PC-9 (cell line): ENCODE data around the gene CLEC4C. TPM values are rescaled to one million over a fixed set of nuclear protein-coding genes. Genes with fewer than 3 reads are reported as not detected.

Source experiments
- BruUV-seq: library from RNA; stranded (reverse); fragments of 400-500 nt; replicated peaks from 2 replicates; lab custom pipeline; 2021; lab: Mats Ljungman, UMichigan
- CTCF ChIA-PET: fragments of 300-600 bp; sonication (Branson Sonifier 250); formaldehyde crosslinking; loops from one replicate; lab custom pipeline; 2022; ENCODE audit warnings: antibody characterized with exemption; lab: Charles Lee
- POLR2A ChIA-PET: fragments of 300-600 bp; sonication (Branson Sonifier 250); formaldehyde crosslinking; loops from one replicate; lab custom pipeline; 2022; ENCODE audit warnings: antibody characterized with exemption; ENCODE audit not compliant: unreplicated experiment; lab: Charles Lee
- DNase-seq, 2 experiments: peaks; one replicate each; pipeline versions ENCODE4 v3.0.0 to v3.0.0-alpha.2; 2015 to 2022; ENCODE audit warnings: mixed read lengths in 1 of 2
- H2AFZ ChIP-seq: fragments of 200-600 bp; sonication (generic); 2 replicates; pipeline ENCODE4 v1.8.1; 2017; ENCODE audit warnings: antibody characterized with exemption
- H3F3A ChIP-seq: fragments of 200-600 bp; sonication (generic); 2 replicates; pipeline ENCODE4 v1.8.1; 2017; ENCODE audit warnings: antibody characterized with exemption, mild to moderate bottlenecking, low read depth; ENCODE audit not compliant: insufficient read depth
- H3K27ac ChIP-seq: fragments of 200-600 bp; sonication (generic); 2 replicates; pipeline ENCODE4 v1.6.1; 2016; ENCODE audit warnings: mixed run types
- H3K27me3 ChIP-seq: fragments of 200-600 bp; sonication (generic); 2 replicates; pipeline ENCODE4 v1.6.1; 2016; ENCODE audit warnings: low read depth, mixed run types; ENCODE audit not compliant: insufficient read depth
- H3K36me3 ChIP-seq: fragments of 200-600 bp; sonication (generic); 2 replicates; pipeline ENCODE4 v1.6.1; 2016; ENCODE audit warnings: low read depth, mixed run types
- H3K4me1 ChIP-seq: fragments of 200-600 bp; sonication (generic); replicated peaks from 2 replicates; pipeline ENCODE4 v1.6.1; 2016; ENCODE audit warnings: mixed run types; ENCODE audit not compliant: insufficient read depth
- H3K4me2 ChIP-seq: fragments of 200-600 bp; sonication (generic); 2 replicates; pipeline ENCODE4 v1.6.1; 2017; ENCODE audit warnings: mixed run types
- H3K4me3 ChIP-seq: fragments of 200-600 bp; sonication (generic); 2 replicates; pipeline ENCODE4 v1.6.1; 2016; ENCODE audit warnings: mixed run types
- H3K79me2 ChIP-seq: fragments of 200-600 bp; sonication (generic); 2 replicates; pipeline ENCODE4 v1.6.1; 2017; ENCODE audit warnings: low read depth, mixed run types
- H3K9me2 ChIP-seq: fragments of 200-600 bp; sonication (generic); 2 replicates; pipeline ENCODE4 v1.8.1; 2017; ENCODE audit warnings: mild to moderate bottlenecking; ENCODE audit not compliant: insufficient read depth
- H3K9me3 ChIP-seq: fragments of 200-600 bp; sonication (generic); 2 replicates; pipeline ENCODE4 v1.8.1; 2016; ENCODE audit warnings: low read depth; ENCODE audit not compliant: insufficient read depth
- H4K20me1 ChIP-seq: fragments of 200-600 bp; sonication (generic); 2 replicates; pipeline ENCODE4 v1.8.1; 2017; ENCODE audit not compliant: insufficient read depth
- CTCF ChIP-seq: fragments of 200-600 bp; sonication (generic); conservative IDR thresholded peaks from 2 replicates; pipeline ENCODE4 v1.6.1; 2017; ENCODE audit warnings: mixed run types, antibody characterized with exemption, mild to moderate bottlenecking, moderate library complexity
- EZH2 ChIP-seq: fragments of 200-600 bp; sonication (generic); IDR thresholded peaks from 2 replicates; pipeline ENCODE4 v1.8.0; 2017; ENCODE audit warnings: antibody characterized with exemption, low read depth
- intact Hi-C: fragments of 100-400 bp; cut with micrococcal nuclease; formaldehyde crosslinking; loops from one replicate; pipeline ENCODE4 v1.10.0; 2022; ENCODE audit not compliant: unreplicated experiment
- total RNA-seq: library from RNA; stranded (reverse); gene quantifications from 2 replicates; pipeline ENCODE4 v1.2.3, GENCODE V29; 2021

Gene CLEC4C
- total RNA-seq, 1 experiment from 2014 or later: not detected

DNA sequence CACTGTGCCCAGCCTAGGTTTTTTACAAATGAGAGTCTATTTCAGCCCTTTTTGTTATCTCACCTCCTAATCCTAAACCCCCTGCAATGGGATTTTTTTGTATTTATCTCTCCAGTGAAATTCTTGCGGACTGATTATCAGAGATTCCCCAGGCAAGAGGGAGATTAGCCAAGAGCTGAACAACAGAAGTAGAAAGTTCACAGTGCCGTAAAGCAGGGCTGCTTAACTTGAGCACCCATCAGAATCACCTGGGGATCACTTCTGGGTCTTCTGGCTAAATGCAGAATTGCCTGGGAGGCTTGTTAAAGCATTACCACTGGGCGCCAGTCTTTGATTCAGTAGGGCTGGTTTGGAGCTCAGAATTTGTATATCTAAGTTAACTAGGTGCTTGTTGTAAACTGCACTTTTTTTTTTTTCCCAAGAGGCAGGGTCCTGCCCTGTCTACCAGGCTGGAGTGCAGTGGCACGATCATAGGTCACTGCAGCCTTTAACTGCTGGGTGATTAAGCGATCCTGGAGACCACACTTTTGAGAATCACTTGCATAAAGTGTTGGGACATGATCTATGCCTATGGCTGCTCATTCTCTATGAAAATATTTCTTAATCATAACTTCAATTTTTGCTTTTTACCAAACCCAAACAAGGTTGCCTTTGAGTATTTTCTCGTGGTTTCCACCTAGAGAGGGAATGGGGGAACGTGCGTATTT, 37.1 kb downstream of the CLEC4C start:
- CTCF ChIA-PET: interaction anchor here (0.6 kb wide), 1 partner anchor 9 kb away, joined by 4 read pairs; no protein-coding TSS in a partner anchor
- H3K27ac ChIP-seq: no peak overlapping the region
- no peak overlapping the region for H3K4me2 ChIP-seq
- no peak for DNase-seq
- no TSS peak for BruUV-seq
- no peak overlapping the region for H3K4me3 ChIP-seq
- no peaks in the 10 kb centered on the region for H3F3A ChIP-seq
- no peak overlapping the region for H2AFZ ChIP-seq
- no peaks in the 10 kb centered on the region for H3K79me2 ChIP-seq
- no peaks in the 10 kb centered on the region for H3K9me2 ChIP-seq
- intact Hi-C loops: no loop called here
- POLR2A ChIA-PET: no interaction called here
- no peaks in the 10 kb centered on the region for H3K9me3 ChIP-seq
- H3K4me1 ChIP-seq: no peaks in the 10 kb centered on the region
- H3K27me3 ChIP-seq: no peaks in the 10 kb centered on the region
- H4K20me1 ChIP-seq: no peaks in the 10 kb centered on the region
- no peaks in the 10 kb centered on the region for H3K36me3 ChIP-seq
- TF ChIP-seq CTCF (no peak), EZH2 (no peak)

GRCh38 chr12:7705846-7706245, 41.3 kb downstream of the CLEC4C start:
- POLR2A ChIA-PET: interaction anchor here (0.6 kb wide), 1 partner anchor 117 kb away, joined by 5 read pairs; no protein-coding TSS in a partner anchor
- H3K27me3 ChIP-seq: no peaks in the 10 kb centered on the region
- intact Hi-C loops: no loop called here
- no peaks in the 10 kb centered on the region for H3K36me3 ChIP-seq
- H3K9me3 ChIP-seq: no peaks in the 10 kb centered on the region
- no peak overlapping the region for H3K4me3 ChIP-seq
- H3K4me2 ChIP-seq: no peak overlapping the region
- CTCF ChIA-PET: interaction anchor here (0.6 kb wide), 1 partner anchor 75 kb away, joined by 3 read pairs; no protein-coding TSS in a partner anchor
- no peaks in the 10 kb centered on the region for H3K9me2 ChIP-seq
- no peak for DNase-seq
- no peaks in the 10 kb centered on the region for H3K4me1 ChIP-seq
- H3K79me2 ChIP-seq: no peaks in the 10 kb centered on the region
- no peaks in the 10 kb centered on the region for H4K20me1 ChIP-seq
- no TSS peak for BruUV-seq
- no peaks in the 10 kb centered on the region for H3F3A ChIP-seq
- no peak overlapping the region for H3K27ac ChIP-seq
- TF ChIP-seq EZH2 (no peak), CTCF (no peak)
- no peak overlapping the region for H2AFZ ChIP-seq

DNA sequence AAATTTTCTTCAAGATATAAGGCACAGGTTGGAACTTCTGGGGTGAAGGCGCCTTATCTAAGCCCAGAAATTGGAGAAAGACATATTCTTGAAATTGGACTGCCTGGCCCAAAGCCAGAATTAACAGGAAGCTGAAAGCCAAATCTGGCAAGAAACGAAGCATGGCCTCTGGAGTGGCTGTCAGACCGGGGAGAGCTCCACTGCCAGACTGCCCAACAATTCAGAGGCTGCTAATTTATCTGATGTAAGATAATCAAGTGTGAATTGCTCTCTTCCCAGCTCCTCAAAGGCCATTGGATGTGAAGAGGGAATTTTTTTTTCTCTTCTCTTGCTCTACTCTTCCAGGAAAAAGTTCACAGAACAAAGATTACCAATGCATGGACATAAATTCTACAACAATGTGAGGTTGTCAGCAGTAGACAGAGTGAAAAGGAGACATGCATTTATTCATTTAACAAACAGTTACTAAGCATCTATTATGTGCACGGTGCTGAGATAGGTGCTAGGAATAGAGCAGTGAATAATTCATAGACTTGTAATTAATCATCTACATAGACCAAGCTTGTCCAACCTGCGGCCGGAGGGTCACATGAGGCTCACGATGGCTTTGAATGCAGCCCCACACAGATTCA, 51.5 kb downstream of the CLEC4C start, which contains the start of gene GDF3:
TSS of gene GDF3 (minus strand) at position 210 of the 632 bp plus-strand sequence. CDS start at position 163, 47 bp downstream.
- CTCF ChIA-PET: no interaction called here
- no peak within 1 kb of the TSS for H2AFZ ChIP-seq
- H3K4me2 ChIP-seq: no peak within 1 kb of the TSS
- POLR2A ChIA-PET: interaction anchor here (0.7 kb wide), 1 partner anchor 178 kb away, joined by 4 read pairs; no protein-coding TSS in a partner anchor
- H3K27me3 ChIP-seq: no peaks in the 10 kb centered on the region
- no peaks in the 10 kb centered on the region for H4K20me1 ChIP-seq
- intact Hi-C loops: no loop called here
- DNase-seq: no peak
- no peaks in the 10 kb centered on the region for H3K9me3 ChIP-seq
- no peak within 1 kb of the TSS for H3K4me3 ChIP-seq
- H3K4me1 ChIP-seq: no peaks in the 10 kb centered on the region
- TF ChIP-seq CTCF (no peak), EZH2 (no peak)
- no peaks in the 10 kb centered on the region for H3K79me2 ChIP-seq
- no peaks in the 10 kb centered on the region for H3K36me3 ChIP-seq
- no peaks in the 10 kb centered on the region for H3K9me2 ChIP-seq
- no peak within 1 kb of the TSS for H3K27ac ChIP-seq
- no TSS peak for BruUV-seq
- no peaks in the 10 kb centered on the region for H3F3A ChIP-seq
